HepG2 (cell line): ENCODE data around the gene NUBPL. TPM values are rescaled to one million over a fixed set of nuclear protein-coding genes. Genes with fewer than 3 reads are reported as not detected.

Experiments used
- ADNP ChIP-seq: sonication (generic); formaldehyde crosslinking; IDR thresholded peaks from 2 replicates; pipeline ENCODE4 v1.4.0; 2020; ENCODE audit warnings: missing genetic modification reagents
- CENPBD1 ChIP-seq: sonication (generic); formaldehyde crosslinking; IDR thresholded peaks from 2 replicates; pipeline ENCODE4 v1.8.0; 2022; ENCODE audit warnings: missing genetic modification reagents, low read depth, mild to moderate bottlenecking, borderline replicate concordance
- HMGXB4 ChIP-seq, 2 experiments: sonication (generic) in 1 of 2; formaldehyde crosslinking in 1 of 2; IDR thresholded peaks; 2 replicates each; pipeline versions ENCODE4 v1.4.0 to v1.6.1; 2018 to 2020; ENCODE audit warnings: missing genetic modification reagents in 2 of 2, borderline replicate concordance in 1 of 2, low read depth in 1 of 2, mild to moderate bottlenecking in 1 of 2, missing biosample characterization in 1 of 2
- HNF1A ChIP-seq, 2 experiments: sonication (generic) in 1 of 2; formaldehyde crosslinking in 1 of 2; IDR thresholded peaks; 2 replicates each; pipeline versions ENCODE4 v1.4.0 to v1.6.1; 2016 to 2020; ENCODE audit warnings: borderline replicate concordance in 1 of 2, low read depth in 1 of 2, mild to moderate bottlenecking in 1 of 2, missing genetic modification reagents in 1 of 2
- HNF4G ChIP-seq, 2 experiments: sonication (generic) in 1 of 2; formaldehyde crosslinking in 1 of 2; IDR thresholded peaks; 2 replicates each; pipeline versions ENCODE4 v1.4.0 to v1.6.1; 2011 to 2020; ENCODE audit warnings: borderline replicate concordance in 2 of 2, low read depth in 2 of 2, mild to moderate bottlenecking in 2 of 2, low read length in 1 of 2, missing genetic modification reagents in 1 of 2, moderate library complexity in 1 of 2
- MYNN ChIP-seq: sonication (generic); formaldehyde crosslinking; IDR thresholded peaks from 2 replicates; pipeline ENCODE4 v1.4.0; 2020; ENCODE audit warnings: mild to moderate bottlenecking, low read depth, missing genetic modification reagents
- ZBTB1 ChIP-seq: sonication (generic); formaldehyde crosslinking; IDR thresholded peaks from 2 replicates; pipeline ENCODE4 v1.4.0; 2020; ENCODE audit warnings: missing genetic modification reagents, borderline replicate concordance
- ZFP90 ChIP-seq: sonication (generic); formaldehyde crosslinking; IDR thresholded peaks from 2 replicates; pipeline ENCODE4 v1.8.0; 2022; ENCODE audit warnings: missing genetic modification reagents, mild to moderate bottlenecking, inconsistent platforms, borderline replicate concordance
- polyA plus RNA-seq, 8 experiments: library from polyadenylated mRNA; depleted of rRNA in 3 of 8; stranded (reverse) in 7 of 8; unstranded in 1 of 8; fragments of >200 nt; fragmentation: Illumina TruSeq in 4 of 8; extraction: Trizol in 4 of 8; gene quantifications; 2 replicates each; pipeline versions ENCODE4 v1.2.1 to v1.2.3, GENCODE V29; 2011 to 2016; ENCODE audit warnings: low read depth in 4 of 8, missing spikeins in 1 of 8, mixed read lengths in 1 of 8; ENCODE audit not compliant: insufficient read depth in 1 of 8
- total RNA-seq, 5 experiments: library from RNA; depleted of rRNA; stranded (reverse); fragments of >200 nt; fragmentation: Illumina TruSeq; extraction: Trizol; gene quantifications; 2 replicates each; pipeline ENCODE4 v1.2.3, GENCODE V29; 2016; ENCODE audit warnings: low read depth in 1 of 5
- TF ChIP-seq, protein P1 (sequence below): sonication (generic); formaldehyde crosslinking; IDR thresholded peaks from 2 replicates; pipeline ENCODE4 v1.4.0; 2020; ENCODE audit warnings: mild to moderate bottlenecking, missing genetic modification reagents

Gene NUBPL
- total and polyA plus RNA-seq, 2 of the 13 experiments (the other 11 are each of a cell fraction or from before 2014, with no cell fraction given), result 21.3 to 44.1 TPM

DNA sequence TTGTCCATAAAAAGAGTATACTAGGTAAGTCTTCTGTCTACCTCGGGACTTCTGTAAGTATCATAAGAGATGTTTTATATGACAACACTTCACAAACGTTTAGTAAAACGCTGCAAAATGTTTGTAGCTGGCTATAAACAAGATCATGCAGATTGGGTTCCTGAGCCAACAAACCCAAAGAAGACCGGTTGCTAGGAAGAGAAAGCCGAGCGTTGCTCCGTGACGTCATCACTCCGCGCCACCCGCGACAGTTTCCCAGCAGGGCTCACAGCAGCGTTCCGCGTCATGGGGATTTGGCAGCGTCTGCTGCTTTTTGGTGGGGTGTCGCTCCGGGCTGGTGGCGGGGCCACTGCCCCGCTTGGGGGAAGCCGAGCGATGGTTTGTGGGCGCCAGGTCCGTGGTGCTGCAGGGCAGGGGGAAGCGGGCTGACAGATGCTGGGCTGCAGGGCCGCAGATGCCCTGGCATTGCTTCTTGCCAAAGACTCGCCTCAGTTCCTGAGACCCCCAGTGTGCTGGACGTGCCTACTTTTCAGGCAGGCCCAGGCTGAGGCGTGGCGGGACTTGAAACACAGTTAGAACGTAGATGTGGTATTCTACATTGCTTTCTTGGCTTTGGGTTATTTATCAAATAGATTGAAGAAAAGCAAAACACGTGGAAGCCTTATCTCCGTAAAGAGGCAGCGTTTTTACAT lies at the start of gene NUBPL (continued):
- TF ChIP-seq, protein P1, sequence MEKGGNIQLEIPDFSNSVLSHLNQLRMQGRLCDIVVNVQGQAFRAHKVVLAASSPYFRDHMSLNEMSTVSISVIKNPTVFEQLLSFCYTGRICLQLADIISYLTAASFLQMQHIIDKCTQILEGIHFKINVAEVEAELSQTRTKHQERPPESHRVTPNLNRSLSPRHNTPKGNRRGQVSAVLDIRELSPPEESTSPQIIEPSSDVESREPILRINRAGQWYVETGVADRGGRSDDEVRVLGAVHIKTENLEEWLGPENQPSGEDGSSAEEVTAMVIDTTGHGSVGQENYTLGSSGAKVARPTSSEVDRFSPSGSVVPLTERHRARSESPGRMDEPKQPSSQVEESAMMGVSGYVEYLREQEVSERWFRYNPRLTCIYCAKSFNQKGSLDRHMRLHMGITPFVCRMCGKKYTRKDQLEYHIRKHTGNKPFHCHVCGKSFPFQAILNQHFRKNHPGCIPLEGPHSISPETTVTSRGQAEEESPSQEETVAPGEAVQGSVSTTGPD (CRISPR knock-in tag), result peak; percentile 79; the same call in 1 of the 2 replicates
- TF ChIP-seq HNF4G (IDR thresholded peaks at IDR 0.05; ENCODE audit: borderline replicate concordance, low read depth, low read length), result peak; percentile 70; the same call in 1 of the 2 replicates
- TF ChIP-seq HNF4G (CRISPR knock-in tag; IDR thresholded peaks at IDR 0.05; ENCODE audit: borderline replicate concordance, low read depth), result peak; percentile 92
- no peak for TF ChIP-seq HNF1A (IDR thresholded peaks at IDR 0.05; ENCODE audit: low read depth)
- peak; percentile 82; the same call in 1 of the 2 replicates for TF ChIP-seq HNF1A (CRISPR knock-in tag; IDR thresholded peaks at IDR 0.05; ENCODE audit: borderline replicate concordance)
- no peak for TF ChIP-seq ZBTB1 (CRISPR knock-in tag)
- TF ChIP-seq MYNN (CRISPR knock-in tag), result peak; percentile 80; the same call in 1 of the 2 replicates
- no peak; the same call in 1 of the 2 replicates for TF ChIP-seq ZFP90
- peak; percentile 97 to 99 for TF ChIP-seq HMGXB4 (CRISPR knock-in tag; IDR thresholded peaks at IDR 0.05; ENCODE audit: borderline replicate concordance in 1 of 2, low read depth in 1 of 2)
- TF ChIP-seq CENPBD1 (CRISPR knock-in tag), result no peak; the same call in 1 of the 2 replicates
- no peak for TF ChIP-seq ADNP
